Measurements from ENCODE around the gene ERGIC3.
"Not testable (repeated sequence)": the region's sequence is repeated elsewhere in the genome, so short reads cannot be mapped to it uniquely, and the experiment has no call there.

The ERGIC3 gene

GRCh38 chr20:35541783-35542662, at the start of gene ERGIC3:
Gene ERGIC3 (plus strand): TSS chr20:35542078. CDS start chr20:35542098, 20 bp downstream.
- DNase-seq: peak; percentile 91

DNA sequence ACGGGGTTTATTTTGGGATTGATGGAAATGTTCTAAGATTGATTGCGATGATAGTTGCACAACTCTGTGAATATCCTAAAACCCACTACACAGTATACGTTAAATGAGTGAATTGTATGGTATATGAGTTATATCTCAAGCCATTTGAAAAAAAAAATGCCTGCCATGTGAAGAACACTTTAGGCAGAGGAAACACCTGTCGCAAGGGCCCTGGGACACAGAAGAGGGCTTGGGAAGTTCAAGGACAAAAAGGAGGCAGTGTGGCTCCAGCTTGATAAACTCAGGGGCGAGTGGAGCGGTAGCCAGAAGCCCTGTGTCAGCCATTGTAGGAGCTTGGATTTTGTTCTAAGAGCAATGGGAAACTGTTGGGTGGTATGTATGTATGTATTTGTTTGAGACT, 49.5 kb upstream of the ERGIC3 start:
- no peak for DNase-seq

- DNase-seq: no peak
These were observed 45.4 kb upstream of the ERGIC3 start for GRCh38 chr20:35496481-35496880.

GRCh38 chr20:35497320-35497719, 44.6 kb upstream of the ERGIC3 start:
- DNase-seq: no peak

DNA sequence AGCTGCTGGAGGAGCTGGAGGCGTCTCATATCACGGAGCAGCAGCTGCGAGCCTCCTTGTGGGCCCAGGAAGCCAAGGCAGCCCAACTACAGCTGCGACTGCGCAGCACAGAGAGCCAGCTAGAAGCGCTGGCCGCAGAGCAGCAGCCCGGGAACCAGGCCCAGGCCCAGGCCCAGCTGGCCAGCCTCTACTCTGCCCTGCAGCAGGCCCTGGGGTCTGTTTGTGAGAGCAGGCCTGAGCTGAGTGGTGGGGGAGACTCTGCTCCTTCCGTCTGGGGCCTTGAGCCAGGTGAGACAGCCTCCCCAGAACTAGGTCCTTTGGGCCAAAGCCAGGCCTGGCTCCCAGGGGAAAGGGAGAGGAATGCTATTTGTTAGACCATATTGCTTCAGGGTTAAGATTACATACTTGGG, 44.1 kb upstream of the ERGIC3 start:
- no peak for DNase-seq

DNA sequence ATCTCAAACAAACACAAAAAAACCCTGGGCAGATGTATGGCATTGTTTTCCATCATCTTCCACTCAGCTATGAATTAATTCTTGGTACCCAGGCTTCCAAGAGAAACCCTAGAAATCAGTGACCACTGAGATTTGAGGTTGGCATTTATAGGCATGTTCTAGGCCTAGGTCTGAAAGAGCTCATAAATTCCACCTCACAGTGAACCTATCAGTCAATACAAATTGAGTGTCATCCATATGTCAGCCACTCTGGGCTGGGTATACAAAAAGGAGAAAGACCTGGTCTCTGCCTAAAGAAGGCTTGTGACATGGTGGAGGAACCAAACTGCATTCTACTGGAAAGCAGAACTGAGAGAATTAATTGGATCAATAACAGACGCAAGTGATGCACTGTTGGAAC, 42.6 kb upstream of the ERGIC3 start:
- no peak for DNase-seq

DNA sequence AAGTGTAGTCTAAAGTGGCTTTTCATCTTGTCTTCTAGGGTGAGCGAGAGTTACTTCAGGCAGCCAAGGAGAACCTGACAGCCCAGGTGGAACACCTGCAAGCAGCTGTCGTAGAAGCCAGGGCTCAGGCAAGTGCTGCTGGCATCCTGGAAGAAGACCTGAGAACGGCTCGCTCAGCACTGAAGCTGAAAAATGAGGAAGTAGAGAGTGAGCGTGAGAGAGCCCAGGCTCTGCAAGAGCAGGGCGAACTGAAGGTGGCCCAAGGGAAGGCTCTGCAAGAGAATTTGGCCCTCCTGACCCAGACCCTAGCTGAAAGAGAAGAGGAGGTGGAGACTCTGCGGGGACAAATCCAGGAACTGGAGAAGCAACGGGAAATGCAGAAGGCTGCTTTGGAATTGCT, 39.5 kb upstream of the ERGIC3 start:
- DNase-seq: no peak

DNA sequence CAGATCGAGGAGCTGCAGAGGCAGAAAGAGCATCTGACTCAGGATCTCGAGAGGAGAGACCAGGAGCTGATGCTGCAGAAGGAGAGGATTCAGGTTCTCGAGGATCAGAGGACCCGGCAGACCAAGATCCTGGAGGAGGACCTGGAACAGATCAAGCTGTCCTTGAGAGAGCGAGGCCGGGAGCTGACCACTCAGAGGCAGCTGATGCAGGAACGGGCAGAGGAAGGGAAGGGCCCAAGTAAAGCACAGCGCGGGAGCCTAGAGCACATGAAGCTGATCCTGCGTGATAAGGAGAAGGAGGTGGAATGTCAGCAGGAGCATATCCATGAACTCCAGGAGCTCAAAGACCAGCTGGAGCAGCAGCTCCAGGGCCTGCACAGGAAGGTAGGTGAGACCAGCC, 38.6 kb upstream of the ERGIC3 start:
- no peak for DNase-seq

- DNase-seq: no peak
These were observed 37.9 kb upstream of the ERGIC3 start for GRCh38 chr20:35503841-35504561.

DNA sequence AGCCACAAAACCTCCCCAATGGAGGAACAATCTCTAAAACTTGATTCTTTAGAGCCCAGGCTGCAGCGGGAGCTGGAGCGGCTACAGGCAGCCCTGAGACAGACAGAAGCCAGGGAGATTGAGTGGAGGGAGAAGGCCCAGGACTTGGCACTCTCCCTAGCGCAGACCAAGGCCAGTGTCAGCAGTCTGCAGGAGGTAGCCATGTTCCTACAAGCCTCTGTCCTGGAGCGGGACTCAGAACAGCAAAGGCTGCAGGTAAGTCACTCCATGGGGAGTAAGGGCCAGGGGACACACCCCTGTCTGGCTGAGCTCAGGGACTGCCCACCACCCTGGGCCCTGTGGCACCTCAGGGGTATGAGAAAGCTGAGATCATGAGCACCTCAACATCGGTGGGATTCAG, 37.1 kb upstream of the ERGIC3 start:
- no peak for DNase-seq

- no peak for DNase-seq
These were observed 35.7 kb upstream of the ERGIC3 start for GRCh38 chr20:35506179-35506578.

GRCh38 chr20:35506872-35507638, 34.8 kb upstream of the ERGIC3 start:
- no peak for DNase-seq

DNA sequence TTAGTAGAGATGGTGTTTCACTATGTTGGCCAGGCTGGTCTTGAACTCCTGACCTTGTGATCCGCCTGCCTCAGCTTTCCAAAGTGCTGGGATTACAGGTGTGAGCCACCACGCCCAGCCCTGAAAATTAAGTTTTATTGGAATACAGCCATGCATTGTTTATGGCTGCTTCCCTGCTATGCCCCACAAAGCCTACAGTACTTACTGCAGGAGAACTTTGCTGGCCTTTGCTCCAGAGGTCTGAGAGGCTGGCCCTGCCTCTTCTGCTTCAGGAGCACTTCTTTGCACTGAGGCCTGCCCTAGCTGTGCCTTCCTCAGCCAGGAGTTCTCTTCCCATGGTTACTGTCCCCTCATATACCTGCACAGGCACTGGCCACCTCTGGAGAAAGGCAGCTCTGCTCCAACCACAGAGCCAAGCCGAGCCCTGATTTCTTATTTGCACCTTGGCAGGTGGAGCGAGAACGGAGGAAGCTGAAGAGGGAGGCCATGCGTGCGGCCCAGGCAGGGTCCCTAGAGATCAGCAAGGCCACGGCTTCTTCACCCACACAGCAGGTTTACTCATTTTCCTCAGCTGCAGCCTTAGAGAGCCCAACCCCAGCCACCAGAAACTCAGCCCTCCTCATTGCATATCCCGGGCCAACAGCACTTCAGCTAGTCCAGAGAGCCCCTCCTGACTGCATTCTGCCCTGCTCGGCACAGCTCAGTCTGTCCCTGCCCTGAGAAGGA, 33.2 kb upstream of the ERGIC3 start:
- no peak for DNase-seq

GRCh38 chr20:35510951-35511735, 30.7 kb upstream of the ERGIC3 start:
- DNase-seq: no peak

GRCh38 chr20:35511814-35512420, 30.0 kb upstream of the ERGIC3 start:
- DNase-seq: peak; percentile 18

GRCh38 chr20:35514371-35514932, 27.4 kb upstream of the ERGIC3 start:
- DNase-seq: no peak

DNA sequence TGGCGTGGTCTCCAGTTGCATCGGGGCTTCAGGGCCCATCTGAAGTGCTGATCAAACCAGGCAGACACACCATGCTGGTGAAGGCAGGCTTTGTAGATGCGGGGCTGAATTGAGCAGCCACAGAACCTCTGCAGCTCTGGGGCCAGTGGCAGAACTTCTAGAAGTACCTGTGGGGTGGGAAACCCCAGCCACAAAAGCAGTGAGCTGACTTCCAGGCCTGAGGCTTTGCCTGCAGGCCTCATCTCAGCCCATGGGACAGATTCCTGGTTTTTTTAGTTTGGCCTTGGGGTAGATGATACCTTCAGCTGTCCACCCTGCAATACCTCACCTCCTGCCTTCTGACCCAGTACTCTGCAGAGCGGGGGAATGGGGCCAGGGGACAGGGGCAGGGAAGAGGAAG, 26.5 kb upstream of the ERGIC3 start:
- no peak for DNase-seq

- no peak for DNase-seq
These were observed 25.8 kb upstream of the ERGIC3 start for GRCh38 chr20:35515949-35516645.

DNA sequence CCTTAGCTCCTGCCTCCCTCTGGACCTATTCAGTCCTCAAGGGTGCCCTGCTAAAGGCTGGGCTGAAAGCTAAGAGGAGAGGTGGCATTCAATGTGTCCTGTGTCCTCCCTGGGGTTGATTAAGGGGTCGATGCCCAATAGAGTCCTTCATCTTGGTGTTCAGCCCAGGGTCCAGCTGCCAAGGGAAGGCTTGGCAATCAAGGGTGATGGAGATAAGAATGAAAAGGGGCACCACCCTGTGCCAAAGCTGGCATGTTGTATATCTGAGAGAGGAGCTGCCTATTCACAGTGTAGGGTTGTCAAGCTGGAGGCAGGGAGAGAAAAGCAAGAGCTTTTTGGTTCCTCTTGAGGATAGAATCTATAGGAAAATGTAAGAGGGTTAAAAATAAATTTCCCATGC, 24.8 kb upstream of the ERGIC3 start:
- DNase-seq: no peak

DNA sequence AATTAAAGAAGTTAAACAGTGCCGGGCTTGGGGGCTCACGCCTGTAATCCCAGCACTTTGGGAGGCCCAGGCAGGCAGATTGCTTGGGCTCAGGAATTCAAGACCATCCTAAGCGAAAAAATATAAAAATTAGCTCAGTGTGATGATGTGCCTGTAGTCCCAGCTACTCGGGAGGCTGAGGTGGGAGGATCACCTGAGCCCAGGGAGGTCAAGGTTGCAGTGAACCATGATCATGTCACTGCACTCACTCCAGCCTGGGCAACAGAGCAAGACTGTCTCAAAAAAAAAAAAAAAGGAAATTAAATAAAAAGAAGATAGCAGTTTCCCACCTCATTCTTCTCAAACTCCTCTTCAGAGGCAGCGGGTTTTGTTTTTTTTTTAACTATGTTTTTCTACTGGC, 24.1 kb upstream of the ERGIC3 start:
- DNase-seq: not testable (repeated sequence)

DNA sequence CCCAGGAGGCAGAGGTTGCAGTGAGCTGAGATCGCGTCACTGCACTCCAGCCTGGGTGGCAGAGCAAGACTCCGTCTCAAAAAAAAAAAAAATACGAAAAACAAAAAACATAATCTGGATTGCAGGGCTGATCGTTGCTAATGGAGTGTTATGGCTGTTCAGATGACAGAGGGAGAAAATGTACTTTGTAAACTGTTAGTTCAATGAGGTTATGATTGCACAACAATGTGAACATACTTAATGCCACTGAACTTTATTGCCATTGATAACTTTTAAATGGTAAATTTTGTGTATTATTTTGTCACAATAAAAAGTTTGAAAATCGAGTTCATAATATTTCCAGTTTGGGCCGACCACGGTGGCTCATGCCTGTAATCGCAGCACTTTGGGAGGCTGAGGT, 22.9 kb upstream of the ERGIC3 start:
- no peak for DNase-seq

Measured in DMS153 (cell line).